ENCODE measurements around the gene MON1B.

- TF ChIP-seq CTCF (IDR thresholded peaks at IDR 0.05 in 2 of 3, conservative IDR thresholded peaks at IDR 0.05 in 1 of 3; ENCODE audit: insufficient read depth in 2 of 3, low read depth in 1 of 3, low read length in 3 of 3) (no peak), ZBTB1 (CRISPR knock-in tag; IDR thresholded peaks at IDR 0.05; ENCODE audit: borderline replicate concordance, low read depth) (no peak)
These were observed 28.4 kb downstream of the MON1B start for GRCh38 chr16:77219437-77219836.

All from K562 (cell line).